ENCODE data around the gene MRPS34.
"Not testable (repeated sequence)": the region's sequence is repeated elsewhere in the genome, so short reads cannot be mapped to it uniquely, and the experiment has no call there.

MRPS34 gene

DNA sequence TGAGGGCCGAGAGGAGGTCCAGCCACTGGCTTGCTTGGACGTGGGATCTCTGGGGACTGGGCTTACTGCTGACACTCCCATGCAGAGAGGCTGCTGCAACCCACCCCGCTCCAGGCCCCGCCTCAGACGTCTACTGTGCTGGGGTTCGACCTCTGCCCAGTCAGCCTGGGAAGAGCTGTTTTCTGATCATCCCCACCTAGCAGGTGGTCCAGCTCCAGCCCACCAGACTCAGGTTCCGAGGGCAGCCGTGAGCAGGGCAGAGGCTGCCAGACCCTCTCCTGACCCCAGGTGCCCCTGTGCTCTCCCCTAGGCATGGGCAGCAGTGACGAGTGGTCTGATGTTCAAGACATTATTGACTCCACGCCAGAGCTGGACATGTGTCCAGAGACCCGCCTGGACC, 25.0 kb downstream of the MRPS34 start:
- DNase-seq = no peak

DNA sequence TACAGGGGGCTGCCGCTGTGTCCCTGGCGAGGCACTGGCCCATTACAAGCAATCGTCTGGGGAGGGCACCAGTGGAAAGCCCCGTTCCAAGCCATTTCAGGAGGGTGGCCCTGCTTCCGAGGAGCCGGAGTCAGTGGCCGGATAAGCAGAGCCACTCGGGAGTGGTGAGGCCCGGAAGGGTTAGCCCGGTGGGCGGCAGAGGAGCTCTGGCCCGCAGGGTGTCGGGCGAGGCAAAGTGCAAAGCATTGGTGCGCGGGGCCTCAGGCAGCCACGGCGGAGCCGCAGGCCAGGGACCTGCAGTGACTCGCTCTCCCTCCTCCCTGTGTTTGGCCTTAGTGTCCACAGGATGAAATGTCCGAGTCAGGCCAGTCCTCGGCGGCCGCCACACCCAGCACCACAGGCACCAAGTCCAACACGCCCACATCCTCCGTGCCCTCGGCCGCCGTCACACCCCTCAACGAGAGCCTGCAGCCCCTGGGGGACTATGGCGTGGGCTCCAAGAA, 26.2 kb downstream of the MRPS34 start:
- no peak for DNase-seq

GRCh38 chr16:1745900-1746692, 26.8 kb downstream of the MRPS34 start:
- DNase-seq = no peak

DNA sequence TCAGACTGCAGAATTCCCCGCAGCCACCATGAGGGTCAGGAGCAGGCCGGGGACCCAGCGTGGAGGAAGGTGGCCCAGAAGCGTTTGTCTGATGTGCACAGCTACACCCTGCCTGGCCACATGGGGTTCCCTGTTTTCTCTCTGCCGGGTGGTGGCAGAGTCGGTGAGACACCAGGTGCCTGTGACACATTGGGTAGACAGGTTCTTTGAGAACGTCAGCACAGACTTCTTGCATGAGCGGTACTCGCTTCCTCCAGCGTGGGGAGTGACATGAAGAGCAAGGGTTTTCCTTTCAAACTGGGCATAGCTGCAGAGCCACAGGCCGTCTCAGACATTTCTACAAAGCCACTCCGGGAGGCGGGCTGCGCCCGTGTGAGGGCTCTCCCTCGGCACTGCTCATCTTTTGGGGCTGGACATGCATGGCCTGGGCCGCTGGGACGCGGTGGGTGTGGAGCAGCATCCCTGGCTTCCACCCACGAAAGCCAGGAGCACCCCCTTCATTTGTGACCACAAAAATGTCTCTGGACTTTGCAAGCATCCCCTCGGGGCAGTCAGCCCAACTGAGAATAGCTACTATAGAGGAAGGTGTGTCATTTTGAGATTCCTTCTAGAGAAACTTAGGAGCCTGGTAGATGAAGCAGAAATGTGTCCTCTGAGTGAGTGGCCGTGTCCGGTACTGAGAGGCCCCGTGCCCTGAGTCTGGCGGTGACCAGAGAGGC, 27.6 kb downstream of the MRPS34 start:
- DNase-seq = no peak

DNA sequence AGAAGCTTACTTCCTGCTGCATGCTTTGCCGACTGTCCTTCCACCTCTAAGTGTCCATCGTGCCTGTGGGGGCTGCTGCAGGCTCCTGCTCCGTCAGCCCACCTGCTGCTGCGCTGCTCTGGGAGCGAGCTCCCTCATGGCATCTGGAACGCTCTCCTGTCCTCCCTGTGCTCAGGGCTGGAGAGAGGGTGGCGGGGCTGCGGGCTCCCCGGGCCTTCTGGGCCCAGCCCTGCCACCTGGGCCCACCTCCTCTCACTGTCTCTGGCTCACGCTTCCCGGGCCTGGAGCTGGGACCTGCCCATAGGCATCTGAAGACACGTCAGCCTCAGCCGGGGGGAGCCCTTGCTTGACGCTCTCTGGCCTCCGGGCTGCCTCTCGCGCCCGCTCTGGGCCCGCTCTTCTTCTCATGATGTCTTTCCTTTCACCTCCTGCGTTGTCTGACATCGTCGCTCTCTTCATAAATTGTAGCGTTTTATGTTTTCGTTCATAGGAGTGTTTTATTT, 28.5 kb downstream of the MRPS34 start:
- DNase-seq = no peak

DNA sequence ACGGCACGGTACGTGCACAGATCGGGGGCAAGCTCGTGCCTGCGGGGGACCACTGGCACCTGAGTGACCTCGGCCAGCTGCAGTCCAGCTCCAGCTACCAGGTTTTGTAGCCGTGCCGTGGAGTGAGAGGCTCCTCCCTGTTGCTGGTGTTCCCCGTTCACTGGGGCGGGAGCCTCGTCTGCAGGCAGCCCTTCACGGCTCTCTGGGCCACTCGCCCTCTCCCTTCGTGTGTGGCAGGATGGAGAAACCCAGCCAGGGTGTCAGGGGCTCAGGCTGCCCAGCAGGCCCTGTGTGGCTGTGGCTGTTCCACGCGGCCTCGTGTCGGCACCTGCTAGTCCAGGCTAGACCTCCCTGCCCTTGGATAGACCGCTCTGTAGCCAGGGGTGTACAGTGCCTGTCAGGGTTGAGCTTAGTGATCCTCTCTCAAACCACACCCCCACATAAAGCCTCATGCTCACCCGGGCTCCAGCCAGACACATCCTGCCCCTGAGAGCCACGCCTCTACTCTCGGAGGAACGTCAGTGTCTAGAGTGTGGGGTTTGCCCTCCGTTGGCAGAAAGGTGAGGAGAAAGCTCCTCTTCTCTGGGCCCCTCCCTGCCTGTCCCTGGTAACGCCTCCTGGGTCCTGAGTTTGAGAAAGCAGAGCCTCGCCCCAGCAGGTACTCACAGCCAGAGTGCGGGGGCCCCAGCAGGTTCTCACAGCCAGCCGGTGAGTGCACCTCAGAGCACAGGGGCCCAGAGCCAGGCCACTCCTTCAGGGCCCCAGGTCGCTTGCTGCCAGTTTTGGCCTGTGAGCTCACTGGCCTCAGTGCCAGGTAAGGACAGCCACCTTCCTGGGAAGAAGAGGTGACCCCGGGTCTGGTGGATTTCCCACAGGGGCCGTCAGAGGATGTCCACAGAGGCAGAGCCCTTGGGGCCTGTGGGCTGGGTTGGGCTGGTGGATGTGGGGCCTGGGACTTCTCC, 29.3 kb downstream of the MRPS34 start:
- no peak for DNase-seq

- no peak for DNase-seq
Observed at GRCh38 chr16:1741553-1742165, 31.3 kb downstream of the MRPS34 start.

GRCh38 chr16:1740781-1741490, 32.0 kb downstream of the MRPS34 start:
- DNase-seq = no peak

DNA sequence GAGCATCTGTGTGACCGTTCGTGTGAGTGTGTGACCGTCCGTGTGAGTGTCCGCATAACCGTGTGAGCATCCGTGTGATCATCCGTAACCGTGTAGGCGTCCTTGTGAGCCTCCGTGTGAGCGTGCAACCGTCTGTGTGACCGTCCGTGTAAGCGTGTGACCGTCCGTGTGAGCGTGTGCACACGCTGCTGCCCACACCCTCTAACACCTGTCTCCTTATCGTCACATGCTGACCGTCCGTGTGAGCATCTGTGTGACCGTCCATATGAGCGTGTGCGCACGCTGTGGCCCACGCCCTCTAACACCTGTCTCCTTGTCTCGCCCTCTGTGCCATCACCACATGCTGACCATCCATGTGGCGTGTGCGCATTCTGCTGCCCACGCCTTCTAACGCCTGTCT, 32.7 kb downstream of the MRPS34 start:
- no peak for DNase-seq

DNA sequence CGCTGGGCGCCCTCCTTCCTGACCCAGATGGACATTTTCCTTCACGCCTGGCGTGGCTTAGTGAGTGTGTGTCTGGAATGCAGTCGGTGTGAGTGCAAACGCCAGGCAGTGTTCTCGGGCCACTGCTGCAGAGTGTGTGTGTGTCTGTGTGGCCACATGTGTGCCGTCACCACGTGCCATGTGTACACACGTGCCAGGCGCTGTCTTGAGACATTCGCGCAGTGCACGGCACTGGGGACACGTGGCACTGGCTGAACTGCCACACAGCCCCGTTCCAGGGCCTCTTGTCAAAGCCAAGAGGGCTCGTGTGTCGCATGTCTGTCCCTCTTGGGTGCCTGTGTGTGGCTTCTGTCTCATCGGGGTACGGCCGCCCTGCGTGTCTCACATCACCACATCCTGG, 38.1 kb downstream of the MRPS34 start:
- DNase-seq = no peak

- DNase-seq = no peak
Observed at GRCh38 chr16:1734123-1734522, 38.8 kb downstream of the MRPS34 start.

- not testable (repeated sequence) for DNase-seq
Observed at GRCh38 chr16:1732551-1732987, 40.4 kb downstream of the MRPS34 start.

DNA sequence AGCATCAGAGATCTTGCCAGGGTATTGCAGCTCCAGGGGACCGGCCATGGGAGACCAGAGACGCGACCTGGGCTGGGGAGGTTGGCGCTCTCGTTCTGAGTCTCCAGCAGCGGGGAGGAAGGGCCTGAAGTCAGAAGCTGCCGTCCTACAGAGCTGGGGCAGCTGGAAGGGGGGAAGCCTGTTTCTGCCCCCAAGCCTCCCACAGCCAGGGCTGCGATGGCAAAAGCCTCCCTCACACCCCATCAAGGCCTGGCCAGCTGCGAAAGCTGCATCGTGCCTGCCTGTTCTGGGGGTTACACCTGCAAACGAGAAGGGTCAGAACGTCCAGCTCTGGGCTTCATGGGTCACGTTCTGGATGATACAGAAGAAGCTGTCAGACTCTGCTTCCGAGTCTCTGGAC, 40.9 kb downstream of the MRPS34 start:
- DNase-seq = no peak

GRCh38 chr16:1731603-1732002, 41.3 kb downstream of the MRPS34 start:
- DNase-seq = no peak

DNA sequence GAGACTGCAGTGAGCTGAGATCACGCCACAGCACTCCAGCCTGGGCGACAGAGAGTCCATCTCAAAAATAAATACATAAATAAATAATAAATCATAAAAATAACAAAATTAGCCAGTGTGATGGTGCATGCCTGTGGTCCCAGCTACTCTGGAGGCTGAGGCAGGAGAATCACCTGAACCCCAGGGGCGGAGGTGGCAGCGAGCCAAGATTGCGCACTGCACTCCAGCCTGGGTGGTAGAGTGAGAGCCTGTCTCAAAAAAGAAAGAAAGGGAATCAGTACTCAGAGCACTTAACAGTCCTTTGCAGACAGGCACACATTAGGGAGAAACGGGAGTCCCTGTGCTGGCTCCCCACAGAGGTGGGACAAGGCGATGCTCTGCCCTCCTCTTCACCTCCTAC, 41.9 kb downstream of the MRPS34 start:
- no peak for DNase-seq

GRCh38 chr16:1729445-1729844, 43.5 kb downstream of the MRPS34 start:
- DNase-seq = no peak

DNA sequence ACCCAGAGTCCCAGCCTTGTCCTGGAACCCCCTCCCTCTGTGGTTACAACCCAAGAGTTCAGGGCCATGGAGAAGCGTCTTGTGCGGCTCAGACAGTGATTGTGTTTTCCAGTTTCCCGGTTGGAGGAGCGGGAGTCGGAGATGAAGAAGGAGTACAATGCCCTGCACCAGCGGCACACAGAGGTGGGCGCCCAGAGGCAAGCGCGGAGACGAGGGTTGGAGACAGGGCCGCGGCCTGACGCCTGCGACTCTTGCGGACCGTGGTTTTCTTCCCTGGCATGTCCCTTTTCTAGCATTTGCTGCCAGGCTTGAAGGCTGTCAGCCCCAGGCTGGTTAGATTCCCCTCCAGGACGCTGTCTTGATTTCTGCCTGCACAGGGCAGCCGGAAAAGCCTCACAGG, 43.9 kb downstream of the MRPS34 start:
- no peak for DNase-seq

DNA sequence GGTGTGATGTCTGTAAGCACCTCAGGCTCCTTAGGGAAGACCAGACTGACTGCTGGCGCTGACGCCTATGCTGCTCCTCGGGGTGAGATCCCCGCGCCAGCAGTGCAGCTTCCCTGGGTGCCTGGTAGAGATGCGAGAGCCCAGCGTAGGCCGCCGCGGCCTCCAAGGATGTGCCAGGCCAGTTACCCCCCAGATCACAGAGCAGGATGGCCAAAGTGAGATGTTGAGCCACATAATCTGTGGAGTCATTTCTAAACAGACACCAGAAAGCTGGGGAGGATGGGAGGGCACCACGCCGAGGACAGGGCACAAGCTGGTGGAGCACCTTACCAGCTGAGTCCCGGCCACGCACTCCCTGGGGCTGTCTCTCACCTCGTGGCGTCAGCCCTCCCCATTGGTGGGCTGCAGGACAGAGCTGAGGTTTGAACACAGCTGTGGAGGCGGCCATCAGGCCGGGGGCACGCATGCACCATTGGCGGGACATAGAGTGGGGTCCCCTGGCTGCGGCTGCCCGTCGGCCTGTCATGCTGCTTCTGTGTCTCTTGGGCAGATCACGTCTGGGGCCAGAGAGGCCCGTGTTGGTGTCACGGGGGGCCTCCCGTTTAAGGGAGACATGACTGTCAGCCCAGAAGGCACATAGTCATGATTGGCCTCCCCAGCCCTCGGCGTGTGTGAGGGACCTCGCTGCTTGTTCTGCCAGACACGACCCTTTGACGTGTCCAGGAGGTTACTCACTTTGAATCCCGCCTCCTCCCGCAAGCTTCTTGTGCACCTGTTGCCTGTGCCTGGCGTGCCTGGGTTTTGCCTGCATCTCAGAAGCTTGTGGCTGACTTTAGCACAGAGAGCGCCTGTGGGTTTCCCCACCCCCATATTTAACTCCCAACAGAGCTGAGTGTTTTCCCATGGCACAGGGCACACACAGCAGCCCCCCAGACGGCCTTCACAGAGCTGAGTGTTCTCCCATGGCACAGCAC, 45.0 kb downstream of the MRPS34 start:
- no peak for DNase-seq

DNA sequence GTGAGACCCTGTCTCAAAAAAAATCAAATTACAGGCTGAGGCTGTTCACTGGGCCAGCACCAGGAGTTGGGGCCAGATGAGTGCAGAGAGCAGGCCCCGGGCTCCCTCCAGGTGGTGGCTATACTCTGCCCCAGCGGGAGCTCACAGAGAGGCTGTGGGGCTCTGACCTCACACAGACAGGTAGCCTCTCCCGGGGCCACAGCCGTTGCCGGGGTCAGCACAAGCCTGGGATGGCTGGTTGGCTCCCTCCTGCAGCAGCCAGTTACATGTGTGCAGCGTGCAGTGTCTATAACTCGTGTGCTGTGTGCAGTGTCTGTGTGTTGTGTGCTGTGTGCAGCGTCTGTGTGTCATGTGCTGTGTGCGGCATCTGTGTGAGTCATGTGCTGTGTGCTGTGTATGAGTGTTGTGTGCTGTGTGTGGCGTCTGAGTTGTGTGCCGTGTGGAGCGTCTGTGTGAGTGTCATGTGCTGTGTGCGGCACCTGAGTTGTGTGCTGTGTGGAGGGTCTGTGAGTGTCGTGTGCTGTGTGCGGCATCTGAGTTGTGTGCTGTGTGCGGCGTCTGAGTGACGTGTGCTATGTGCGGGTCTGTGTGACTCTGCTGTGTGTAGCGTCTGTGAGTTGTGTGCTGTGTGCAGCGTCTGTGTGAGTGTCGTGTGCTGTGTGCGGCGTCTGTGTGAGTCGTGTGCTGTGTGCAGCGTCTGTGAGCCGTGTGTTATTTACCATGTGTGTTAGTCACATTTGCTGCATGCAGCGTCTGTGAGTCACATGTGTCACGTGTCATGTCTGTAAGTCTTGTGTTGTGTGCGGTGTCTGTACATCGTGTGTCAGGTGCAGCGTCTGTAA, 46.1 kb downstream of the MRPS34 start:
- DNase-seq = no peak

DNA sequence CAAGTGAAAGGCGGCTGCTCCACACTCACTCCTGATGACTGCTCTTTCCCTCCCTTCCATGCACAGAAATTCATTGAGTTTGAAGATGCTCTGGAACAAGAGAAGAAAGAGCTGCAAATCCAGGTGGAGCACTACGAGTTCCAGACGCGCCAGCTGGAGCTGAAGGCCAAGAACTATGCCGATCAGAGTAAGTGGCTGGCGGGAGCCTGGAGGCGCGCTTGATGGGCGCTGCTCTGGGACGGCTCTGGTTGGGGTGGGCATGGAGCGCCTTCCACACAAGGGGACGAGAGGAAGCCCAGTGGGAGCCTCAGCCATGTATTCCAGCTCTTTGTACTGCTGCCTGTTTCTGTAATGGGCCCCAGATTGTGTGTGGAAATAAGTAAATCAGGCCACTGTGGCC, 48.4 kb downstream of the MRPS34 start:
- DNase-seq = no peak
